ENCODE measurements around the gene ETNPPL.

Gene ETNPPL

DNA sequence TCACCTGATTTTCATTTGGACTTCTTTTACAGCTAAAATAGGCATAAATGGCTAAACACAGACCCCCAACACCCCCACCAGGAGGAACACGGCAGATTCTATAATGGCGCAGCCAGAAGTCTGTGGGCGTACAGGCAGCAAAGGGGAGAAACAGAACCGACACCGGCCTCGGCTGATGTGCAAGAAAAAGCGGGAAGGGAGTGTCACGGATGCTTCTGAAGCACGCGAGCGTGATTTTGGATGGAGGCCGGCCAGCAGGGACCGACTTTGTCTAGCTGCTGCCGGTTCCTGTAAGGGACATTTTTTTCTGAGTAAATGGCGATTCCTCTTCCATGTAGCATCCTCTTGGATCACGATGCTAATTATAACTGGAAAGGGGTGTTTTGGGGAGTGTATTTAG lies 24.9 kb upstream of the ETNPPL start:
- TF ChIP-seq POLR2AphosphoS5 (IDR thresholded peaks at IDR 0.05; ENCODE audit: low read depth, low read length) (no peak), TAF1 (IDR thresholded peaks at IDR 0.05; ENCODE audit: borderline replicate concordance, insufficient read depth, low read length) (no peak), SIN3A (IDR thresholded peaks at IDR 0.05; ENCODE audit: borderline replicate concordance, insufficient read depth, low read length) (no peak), FOXP2 (optimal IDR thresholded peaks at IDR 0.05; ENCODE audit: borderline replicate concordance, extremely low read depth, extremely low read length, insufficient read depth) (no peak), REST (IDR thresholded peaks at IDR 0.05; ENCODE audit: insufficient read depth in 1 of 2, low read depth in 2 of 2, low read length in 2 of 2) (no peak)

DNA sequence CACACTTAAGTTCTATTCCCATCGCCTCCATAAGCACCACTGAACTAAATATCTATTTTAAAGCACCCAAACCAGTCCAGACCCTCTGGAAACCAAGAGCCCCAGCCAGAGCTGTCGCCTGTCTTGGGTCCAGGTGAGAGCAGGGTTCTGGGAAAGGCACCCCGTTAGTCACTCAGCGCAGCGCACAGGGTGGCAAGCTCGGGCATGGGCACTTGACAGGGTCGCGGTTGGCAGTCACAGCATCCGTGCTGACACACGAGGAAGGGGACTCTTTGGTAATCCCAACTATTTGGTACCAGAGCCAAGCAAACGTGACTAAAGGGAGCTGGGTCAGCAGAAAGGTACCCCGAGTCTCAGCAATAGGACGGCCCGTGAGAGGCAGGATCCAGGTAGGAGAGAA lies 24.3 kb upstream of the ETNPPL start:
- no peak for TF ChIP-seq SIN3A (IDR thresholded peaks at IDR 0.05; ENCODE audit: borderline replicate concordance, insufficient read depth, low read length)
- TF ChIP-seq FOXP2 (optimal IDR thresholded peaks at IDR 0.05; ENCODE audit: borderline replicate concordance, extremely low read depth, extremely low read length, insufficient read depth), result no peak
- no peak for TF ChIP-seq POLR2AphosphoS5 (IDR thresholded peaks at IDR 0.05; ENCODE audit: low read depth, low read length)
- no peak for TF ChIP-seq TAF1 (IDR thresholded peaks at IDR 0.05; ENCODE audit: borderline replicate concordance, insufficient read depth, low read length)
- TF ChIP-seq REST (IDR thresholded peaks at IDR 0.05; ENCODE audit: insufficient read depth in 1 of 2, low read depth in 2 of 2, low read length in 2 of 2), result no peak

DNA sequence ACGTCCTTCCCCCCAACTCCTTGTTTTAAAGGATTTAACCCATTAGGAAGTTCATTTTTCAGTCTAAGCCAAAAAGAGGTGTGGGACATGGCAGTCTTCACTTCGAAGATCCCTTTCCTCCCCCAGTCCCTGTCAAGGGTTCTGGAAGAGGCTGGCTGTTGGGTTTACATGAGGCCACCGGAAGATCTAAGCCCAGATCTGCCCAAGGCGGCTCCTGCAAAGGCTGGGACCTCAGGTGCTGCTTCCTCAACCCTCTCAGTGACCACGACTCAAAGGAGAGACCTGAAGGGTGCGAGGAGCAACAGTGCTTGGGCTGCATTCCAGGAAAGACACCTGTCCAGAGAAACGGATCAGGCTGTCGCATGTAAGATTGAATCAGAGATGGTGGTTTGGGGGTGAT lies 23.5 kb upstream of the ETNPPL start:
- no peak for TF ChIP-seq FOXP2 (optimal IDR thresholded peaks at IDR 0.05; ENCODE audit: borderline replicate concordance, extremely low read depth, extremely low read length, insufficient read depth)
- TF ChIP-seq SIN3A (IDR thresholded peaks at IDR 0.05; ENCODE audit: borderline replicate concordance, insufficient read depth, low read length), result no peak
- no peak for TF ChIP-seq POLR2AphosphoS5 (IDR thresholded peaks at IDR 0.05; ENCODE audit: low read depth, low read length)
- TF ChIP-seq REST (IDR thresholded peaks at IDR 0.05; ENCODE audit: insufficient read depth in 1 of 2, low read depth in 2 of 2, low read length in 2 of 2), result no peak
- no peak for TF ChIP-seq TAF1 (IDR thresholded peaks at IDR 0.05; ENCODE audit: borderline replicate concordance, insufficient read depth, low read length)

DNA sequence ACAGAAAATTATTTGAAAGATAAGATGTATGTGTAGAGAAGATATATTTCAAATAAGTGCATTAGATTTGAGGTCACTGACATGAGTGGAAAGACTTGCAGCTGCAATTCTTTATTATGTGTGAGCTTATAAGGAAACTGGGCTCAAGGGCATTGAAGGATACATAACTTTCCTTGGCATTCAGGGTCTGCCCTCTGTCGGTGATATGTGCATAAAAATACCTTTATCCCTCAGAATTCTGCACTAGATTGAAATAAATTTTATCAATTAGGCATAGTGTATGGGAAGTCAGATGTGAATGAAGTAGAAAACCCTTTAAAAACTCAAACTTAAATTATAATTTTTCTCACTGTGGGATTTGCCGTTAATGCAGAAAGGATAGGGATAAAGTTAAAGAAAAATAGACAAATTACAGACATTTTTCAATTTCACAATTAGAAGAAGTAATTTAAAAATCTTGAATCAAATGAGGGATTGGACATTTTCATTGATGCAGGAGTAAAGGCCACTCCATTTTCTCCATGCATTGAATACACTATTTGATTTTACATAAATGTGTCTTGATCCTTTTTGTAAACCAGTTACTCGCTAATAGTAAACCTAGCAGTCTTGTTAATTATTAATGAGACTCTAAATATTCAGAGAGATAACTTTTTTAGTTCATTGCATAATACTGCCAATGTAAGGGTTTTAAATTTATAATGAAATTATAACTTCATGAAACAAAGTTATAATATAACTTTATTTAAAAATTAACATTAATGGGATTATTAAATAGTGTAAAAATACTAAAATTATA lies 21.0 kb upstream of the ETNPPL start:
- no peak for TF ChIP-seq POLR2AphosphoS5 (IDR thresholded peaks at IDR 0.05; ENCODE audit: low read depth, low read length)
- no peak for TF ChIP-seq TAF1 (IDR thresholded peaks at IDR 0.05; ENCODE audit: borderline replicate concordance, insufficient read depth, low read length)
- TF ChIP-seq FOXP2 (optimal IDR thresholded peaks at IDR 0.05; ENCODE audit: borderline replicate concordance, extremely low read depth, extremely low read length, insufficient read depth), result no peak
- no peak for TF ChIP-seq REST (IDR thresholded peaks at IDR 0.05; ENCODE audit: insufficient read depth in 1 of 2, low read depth in 2 of 2, low read length in 2 of 2)
- no peak for TF ChIP-seq SIN3A (IDR thresholded peaks at IDR 0.05; ENCODE audit: borderline replicate concordance, insufficient read depth, low read length)

Data from PFSK-1 (cell line).